ENCODE data around the gene AMBRA1.

The AMBRA1 gene

DNA sequence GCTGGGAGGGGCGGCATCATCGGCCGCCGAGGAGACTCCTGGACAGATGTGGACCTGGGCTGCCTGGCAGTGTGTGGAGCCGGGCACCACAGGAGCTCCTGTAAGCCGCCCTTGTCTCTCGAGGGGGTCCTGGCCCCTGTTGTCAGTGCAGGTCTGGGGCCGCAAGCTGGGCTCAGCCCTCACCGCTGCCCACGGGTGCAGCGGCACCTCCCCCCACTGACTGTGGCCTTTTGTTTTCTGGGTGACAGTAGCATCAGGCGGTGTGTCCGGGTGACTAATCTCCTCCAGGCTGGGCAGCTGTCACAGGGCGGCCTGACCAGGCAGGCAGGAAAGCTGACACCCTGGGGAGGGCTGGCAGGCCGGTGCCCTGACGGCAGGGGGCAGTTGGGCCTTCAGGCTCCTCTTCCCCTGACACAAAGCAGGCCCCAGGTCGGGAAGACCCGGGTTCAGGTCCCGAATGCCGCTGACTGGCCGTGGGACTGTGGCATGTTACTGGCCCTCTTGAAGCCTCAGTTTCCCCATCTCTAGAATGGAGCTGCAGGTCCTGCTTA lies 230.3 kb downstream of the AMBRA1 start:
- no peak for DNase-seq

DNA sequence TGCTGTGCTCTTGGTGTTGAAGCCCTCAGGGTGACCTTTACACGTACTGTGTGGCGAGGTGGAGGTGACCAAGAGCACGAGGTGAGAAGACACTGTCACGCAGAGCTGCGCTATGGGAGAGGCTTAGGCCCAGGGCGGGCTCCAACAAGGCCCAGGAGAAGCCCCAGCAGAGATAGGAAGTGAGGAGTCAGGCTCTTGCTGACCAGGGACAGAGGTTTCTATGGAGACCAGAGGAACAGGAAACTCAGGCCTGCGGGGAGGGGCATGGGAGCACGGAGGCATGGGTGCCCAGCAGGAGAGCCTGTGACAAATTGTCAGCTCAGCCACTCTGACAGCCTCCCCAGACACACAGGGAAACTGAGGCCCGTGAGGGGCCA lies 230.8 kb downstream of the AMBRA1 start:
- no peak for DNase-seq

DNA sequence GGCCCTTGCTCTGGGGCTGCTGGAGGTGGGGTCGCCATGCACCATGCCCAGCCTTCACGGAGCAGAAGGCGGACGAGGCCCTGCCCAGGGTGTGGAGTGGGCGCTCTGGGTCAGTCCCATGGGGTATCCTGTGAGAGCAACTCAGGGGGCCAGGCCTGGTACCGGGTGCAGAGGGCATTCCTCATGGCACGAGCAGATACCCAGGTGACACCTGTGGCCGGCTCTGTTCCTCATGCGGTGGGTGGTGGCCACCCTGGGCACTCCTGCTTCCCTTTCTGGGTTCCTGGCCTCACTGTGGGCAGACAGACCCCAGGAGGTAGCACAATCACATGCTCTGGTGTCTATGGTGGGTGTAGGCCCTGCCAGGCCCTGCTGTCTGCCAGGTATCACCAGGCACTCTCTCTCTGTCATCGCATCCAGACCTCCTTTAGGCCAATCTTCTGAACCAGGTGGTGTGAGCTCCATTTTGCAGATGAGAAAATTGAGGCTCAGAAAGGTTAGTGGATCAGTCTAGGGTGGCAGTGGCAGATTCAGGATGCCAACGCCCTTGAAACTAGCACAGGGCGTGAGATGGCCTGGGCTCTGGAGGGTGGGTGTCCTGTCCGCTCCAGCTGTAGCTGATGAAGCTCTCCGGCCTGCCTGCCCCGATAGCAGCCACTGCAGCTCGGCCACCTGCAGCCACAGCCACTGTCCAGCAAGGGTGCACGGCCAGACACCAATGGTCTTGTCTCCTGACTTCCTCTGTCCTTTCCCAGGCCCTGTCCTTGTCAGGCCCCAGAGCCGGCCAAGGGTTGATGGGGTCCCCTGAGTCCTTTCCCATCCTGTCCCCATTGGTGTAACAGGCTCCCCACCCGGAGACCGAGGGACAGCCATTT lies 231.4 kb downstream of the AMBRA1 start:
- DNase-seq: no peak

DNA sequence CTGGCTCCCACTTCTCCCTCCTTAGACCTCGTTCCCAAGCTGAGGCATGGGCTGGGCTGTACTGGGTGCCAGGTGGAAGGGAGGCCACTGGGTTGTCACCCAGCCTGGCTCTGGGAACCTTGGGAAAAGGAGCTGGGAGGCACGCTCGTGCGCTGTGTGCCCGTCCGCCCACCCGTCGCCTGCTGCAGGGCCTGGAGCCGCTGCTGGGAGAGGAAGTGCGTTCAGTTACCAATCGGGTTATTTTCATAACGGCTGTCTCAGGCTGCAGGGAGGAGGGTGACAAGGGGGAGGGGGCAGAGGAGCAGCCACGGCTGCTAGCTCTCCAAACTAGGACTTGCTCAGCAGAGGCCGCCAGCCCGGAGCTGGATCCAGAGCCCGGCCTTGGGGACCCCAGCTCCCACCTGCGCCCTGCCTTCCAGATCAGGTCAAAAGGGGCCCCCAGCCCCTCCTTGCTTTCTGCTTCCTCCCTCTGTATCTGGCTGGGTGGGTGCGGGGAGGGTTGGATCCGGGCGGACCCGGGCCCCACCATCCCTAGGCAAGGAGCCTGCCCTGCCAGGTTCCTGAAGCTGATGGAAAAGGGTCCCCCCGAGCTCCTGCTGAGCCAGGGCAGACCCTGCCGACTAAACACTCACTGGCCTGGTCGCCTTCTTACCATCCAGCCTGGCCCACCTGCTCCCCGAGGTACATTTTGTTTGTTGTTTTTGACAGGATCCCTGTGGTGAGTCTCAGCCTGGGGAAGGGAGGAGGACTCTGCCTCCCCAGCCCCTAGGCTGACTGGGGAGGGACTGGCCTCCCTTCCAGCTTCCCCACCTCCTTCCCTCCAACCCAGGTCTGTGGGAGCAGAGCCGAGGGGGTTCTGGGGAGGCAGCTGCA lies 232.3 kb downstream of the AMBRA1 start:
- DNase-seq: peak; percentile 50

DNA sequence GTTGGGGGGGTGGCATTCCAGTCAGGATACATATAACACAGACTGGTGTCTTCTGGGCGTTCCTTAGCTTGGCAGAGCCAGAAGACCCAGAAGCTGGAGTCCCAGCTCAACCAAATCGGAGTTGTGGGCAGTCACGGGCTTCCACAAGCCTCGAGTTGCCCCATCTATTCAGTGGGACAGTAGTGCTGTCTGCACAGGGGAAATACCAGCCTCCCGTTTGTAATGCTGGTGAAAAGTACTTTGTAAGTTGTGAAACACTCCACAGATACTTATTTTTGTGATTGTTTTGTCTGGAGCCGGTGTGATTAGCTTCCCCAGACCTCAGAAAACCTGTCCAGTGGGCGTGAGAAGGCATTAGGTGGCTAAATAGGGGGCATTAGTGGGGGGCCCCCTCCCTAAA lies 232.9 kb downstream of the AMBRA1 start:
- no peak for DNase-seq

DNA sequence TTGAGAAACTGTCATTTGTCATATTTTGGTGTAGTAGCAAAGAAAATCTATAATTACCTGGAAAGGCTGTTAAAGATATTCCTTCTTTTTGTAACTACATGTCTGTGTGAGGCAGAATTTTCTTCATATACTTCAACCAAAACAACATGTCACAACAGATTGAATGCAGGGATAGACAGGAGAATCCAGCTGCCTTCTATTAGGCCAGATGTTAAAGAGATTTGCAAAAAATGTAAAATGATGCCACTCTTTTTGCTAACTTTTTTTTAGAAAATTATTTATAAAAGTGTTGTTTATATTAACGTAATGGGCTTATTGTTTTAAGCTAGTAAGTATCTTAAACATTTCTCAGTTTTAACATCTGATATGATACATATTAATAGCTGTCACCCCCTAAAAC lies 233.9 kb downstream of the AMBRA1 start:
- no peak for DNase-seq

DNA sequence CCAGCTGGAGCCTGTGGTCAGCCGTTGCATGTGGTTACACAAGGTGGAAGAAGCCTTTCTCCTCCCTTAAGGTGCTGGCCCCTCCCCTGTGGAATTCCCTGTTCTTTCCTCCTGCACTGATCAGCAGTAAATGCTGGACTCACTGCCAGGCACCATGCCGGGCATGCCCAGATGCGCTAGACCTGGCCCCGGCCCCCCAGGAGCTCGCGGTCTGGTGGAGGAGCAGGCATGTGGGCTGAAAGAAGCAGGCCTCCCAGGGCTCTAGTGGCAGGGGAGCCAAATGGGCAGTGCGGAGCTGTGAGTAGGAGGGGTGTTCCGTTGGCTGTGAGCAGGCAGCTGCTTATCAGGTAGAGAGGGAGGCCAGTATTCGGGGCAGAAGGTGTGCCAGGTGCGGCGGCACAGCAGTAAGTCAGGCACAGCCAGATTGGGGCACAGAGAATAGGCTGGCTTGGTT lies 236.3 kb downstream of the AMBRA1 start:
- DNase-seq: no peak

DNA sequence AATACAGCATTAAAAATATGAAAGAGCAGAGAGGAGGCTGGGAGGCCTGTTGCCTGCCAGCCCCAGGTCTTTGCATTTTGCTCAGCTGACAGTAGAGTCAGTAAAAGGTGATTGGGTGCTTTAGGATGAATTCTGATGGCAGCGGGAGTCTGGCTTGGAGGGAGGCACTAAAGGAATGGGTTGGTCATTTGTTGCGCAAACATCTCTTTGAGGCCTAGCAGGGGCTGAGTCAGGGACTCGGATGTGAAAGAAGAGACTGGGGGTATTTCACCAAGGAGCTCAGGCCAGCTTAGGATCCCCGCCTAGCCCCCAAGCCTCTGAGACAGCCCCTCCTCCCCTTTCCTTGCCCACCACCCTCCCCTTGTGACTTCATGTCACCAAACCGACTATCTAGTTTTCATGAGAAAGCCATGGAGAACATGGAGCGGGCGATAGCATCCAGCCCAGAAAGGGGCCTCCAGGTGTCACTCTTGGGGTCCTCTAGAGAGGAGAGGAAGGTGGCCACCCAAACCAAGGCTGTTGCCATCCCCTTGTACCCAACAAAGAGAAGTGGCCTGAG lies 236.8 kb downstream of the AMBRA1 start:
- no peak for DNase-seq

DNA sequence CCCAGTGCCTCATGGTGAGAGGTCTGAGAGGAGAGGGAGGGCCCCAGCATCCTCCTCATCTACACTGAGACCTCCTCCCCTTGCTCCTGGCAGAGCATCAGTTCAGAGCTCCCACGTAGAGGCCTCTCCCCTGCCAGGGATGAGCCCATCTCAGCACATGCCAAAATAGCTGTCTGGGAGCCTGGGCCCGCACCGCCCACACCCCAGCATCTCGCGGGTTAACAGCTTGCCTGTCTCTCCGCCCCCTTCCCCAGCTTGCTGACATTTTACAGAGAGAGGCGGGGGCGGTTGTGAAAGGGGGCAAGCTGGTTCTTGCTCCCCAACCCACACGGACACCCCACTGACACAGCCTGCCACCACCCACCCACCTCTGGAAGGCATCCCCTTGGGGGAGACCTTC lies 240.1 kb downstream of the AMBRA1 start:
- no peak for DNase-seq

DNA sequence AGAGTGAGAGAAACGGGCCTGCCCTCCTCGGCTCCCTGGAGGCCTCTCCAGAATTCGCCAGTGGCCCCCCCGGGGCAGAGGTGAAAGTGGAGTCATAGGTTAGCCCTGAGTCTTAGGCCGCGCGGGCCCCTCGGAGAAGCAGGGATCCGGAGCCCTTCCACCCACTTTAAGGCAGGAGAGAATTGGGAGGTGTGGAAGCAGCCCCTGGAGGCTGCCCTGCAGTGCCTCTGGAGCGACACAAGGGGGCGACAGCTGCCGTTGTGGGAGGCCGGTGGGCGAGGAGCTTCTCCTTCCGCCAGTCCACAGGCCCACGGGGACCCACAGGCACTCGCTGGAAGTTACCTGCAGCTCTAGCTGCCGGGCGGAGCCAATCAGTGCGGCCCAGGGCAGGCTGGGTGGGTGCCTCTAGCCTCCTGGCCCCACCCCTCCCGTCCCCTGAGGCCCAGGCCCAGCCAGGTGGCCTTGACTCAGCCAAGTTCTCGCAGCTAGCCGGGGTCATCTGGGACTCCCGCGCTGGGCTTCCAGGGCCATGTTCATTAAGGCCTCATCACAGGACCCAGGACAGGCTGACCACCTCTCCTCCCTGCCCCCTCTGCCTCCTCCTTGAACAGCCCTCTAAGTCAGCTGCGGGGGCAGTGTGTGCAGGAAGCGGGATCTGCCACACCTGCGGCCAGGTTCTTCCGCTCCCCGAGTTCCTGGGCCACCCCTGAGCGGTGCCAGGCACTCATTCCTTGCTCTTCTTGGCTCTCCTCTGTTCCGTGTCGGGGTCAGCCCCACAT lies 241.6 kb downstream of the AMBRA1 start:
- DNase-seq: peak; percentile 70

DNA sequence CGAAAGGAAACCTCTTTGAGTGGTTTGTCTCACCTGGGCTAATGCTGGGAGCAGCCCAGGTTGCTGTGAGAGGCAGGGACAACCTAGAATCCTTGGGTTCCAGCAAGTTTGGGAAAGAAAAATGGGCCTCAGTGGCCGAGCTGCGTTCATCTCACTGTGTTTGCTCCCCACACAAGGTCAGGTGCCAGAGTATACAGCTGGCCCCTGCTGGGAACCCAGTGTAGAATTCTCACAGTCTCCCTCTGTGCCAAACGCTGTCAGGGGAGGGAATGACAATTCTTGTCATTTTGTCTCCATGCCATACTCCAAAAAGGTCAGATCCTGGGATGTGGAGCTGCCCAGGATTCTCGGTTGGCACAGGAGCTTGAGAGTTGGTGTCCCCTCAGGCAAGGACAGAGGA lies 242.2 kb downstream of the AMBRA1 start:
- DNase-seq: no peak

DNA sequence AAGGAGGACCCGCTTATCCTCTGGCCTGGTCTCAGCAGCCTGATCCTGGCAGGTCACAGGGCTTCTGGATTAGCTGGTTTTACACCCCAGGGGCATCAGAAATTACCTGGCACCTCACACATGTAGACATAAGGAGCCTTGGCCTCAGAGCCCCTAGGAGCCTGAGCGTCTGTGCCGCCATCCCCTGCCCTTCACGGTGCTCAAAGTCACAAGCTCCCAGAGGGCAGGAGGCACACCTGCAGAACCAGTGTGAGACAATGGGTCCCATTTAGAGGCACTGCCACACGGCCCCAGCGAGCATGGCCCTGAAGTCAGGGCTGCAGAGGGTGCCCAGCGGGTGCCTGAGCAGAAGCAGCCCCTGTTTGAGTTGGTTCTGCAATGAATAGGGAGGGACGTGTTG lies 242.7 kb downstream of the AMBRA1 start:
- DNase-seq: no peak

DNA sequence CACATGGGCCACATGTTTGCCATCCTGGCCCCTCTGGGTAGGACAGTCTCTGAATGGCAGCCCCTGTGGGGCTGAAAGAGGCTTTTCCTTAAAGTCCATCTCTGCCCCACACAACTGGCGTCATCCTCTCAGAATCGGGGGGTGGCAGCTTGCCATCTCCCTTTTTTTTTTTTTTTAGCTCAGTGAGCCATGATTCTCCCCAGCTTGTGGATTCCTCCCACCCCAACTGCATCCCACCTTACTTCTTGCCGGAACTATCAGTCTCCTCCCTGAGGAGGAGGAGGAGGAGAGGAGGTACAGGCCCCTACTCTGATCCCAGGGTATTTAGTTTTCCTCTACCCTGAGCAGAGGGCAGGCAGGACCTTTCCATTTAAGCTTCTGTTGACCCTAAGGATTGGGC lies 243.1 kb downstream of the AMBRA1 start:
- no peak for DNase-seq

DNA sequence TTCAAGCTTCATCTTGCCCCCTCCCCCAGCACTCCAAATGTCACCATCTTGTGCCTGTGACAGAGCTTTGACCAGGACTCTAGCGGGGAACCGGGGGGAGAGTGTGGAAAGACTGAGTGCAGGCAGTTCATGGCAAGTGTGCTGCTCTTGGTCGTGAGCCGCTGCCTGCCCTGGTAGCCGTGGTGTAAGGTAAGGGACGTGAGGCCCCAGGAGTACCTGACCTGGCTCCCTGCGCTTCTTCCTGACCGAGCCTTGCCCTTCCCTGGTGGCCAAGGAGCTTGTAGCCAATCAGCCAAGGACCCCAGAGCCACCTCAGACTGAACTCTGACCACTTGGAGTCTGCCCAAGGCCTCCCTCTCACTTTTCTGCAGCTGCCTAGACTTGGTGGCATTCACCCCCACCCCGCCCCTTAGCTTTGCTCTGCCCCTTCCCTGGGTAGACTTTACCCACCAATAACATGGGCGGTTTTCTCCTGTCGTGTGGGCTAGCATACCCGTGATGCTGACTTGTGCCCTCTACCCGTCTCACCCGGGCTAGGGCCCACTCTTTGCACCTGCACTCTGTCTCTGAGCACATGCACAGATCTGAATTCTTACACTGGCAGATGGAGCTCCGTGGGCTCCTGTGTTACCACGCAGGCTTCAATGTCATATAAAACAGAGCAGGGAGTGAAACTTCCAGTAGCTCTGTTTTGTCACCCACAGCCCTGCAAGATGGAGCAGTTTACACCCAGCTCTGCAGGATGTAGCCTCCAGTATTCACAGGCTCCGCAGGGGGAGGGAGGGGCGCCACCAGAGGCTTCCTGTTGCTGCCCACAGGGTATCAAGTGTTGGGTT lies 245.0 kb downstream of the AMBRA1 start:
- peak; percentile 39 for DNase-seq

DNA sequence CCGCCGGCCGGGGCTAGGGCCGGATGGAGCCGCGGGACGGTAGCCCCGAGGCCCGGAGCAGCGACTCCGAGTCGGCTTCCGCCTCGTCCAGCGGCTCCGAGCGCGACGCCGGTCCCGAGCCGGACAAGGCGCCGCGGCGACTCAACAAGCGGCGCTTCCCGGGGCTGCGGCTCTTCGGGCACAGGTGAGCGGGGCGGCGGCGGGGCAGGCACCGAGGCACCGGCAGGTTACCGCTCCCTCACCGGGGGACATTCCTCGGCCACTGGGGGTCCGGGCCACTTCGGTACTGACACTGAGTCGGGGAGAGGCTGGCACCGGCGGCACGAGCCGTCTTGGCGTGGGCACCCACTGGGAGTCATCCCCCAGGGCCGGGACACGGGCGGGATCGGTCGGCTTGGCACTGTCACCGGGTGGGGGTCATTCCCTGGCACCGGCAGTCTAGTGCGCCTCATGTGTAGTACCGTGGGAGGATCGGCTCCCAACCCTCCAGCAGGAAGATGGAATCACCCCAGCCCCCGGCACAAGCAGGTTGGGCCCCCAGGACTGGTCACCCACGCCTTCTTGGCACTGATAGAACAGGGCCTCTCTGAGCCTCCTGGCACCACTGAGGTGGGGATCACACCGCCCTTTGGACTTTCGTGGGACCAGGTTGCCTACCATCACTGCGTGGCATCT lies 246.0 kb downstream of the AMBRA1 start:
- DNase-seq: peak; percentile 20

DNA sequence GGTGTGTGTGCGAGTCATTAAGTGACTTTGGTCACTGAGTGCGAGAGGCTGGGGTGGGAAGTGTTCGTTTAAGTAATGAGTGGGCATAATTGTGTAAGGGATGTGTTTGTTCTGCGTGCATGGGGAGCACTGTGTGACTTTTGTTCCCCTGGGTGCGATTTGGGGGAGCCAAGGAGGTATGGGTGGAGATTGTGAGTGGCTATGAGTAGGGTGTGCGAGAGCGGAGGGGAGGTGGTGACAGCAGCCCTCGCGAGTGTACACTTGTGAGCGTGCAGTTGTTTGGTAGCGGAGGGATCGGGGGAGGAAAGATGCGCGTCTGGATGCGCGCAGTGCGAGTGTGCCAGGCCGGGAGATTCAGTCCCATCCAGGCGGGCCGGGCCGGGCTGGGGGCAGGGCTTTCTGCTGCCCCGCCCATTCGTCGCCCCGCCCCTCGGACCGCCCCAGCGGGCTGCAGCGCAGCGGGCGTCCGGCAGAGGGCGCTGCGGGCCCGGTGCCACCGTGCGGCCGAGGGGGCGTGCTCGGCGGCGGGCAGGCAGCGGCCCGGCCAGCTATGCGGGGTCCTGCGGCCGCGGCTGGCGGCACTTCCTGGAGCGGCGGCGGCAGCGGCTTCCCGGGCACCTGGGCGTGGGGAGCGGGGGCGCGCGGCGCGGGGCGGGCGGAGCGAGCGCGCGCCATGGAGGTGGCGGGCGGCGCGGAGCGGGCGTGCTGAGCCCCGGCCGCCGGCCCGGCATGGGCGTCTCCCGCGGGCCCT lies 246.8 kb downstream of the AMBRA1 start, which contains the start of gene DGKZ:
DGKZ (plus strand) TSS at position 578 of the 751 bp plus-strand sequence. CDS start 197 bp downstream, outside the sequence.
- peak; percentile 85 for DNase-seq
